Thoracic aorta (tissue), 2 donors: Measurements from ENCODE around the gene QRICH2. TPM values are rescaled to one million over a fixed set of nuclear protein-coding genes. Genes with fewer than 3 reads are reported as not detected.

Experiments used
- ATAC-seq: fragments of 150-250 bp; one replicate; pipeline ENCODE4 v1.8.0; 2017; ENCODE audit warnings: low read depth; ENCODE audit not compliant: insufficient number of reproducible peaks, low FRiP score
- DNase-seq: peaks from one replicate; pipeline ENCODE4 v3.0.0-alpha.2; 2020; ENCODE audit warnings: low spot score
- H3K27ac ChIP-seq, 2 donors: fragments of 200-600 bp; sonication (generic); 1 replicate in 1 of 2; 2 replicates in 1 of 2; pipeline ENCODE4 v1.5.1; 2016; ENCODE audit warnings: mild to moderate bottlenecking in 2 of 2, moderate library complexity in 2 of 2
- H3K27me3 ChIP-seq: fragments of 200-600 bp; sonication (generic); replicated peaks from 2 replicates; pipeline ENCODE4 v1.6.0; 2016; ENCODE audit warnings: mild to moderate bottlenecking; ENCODE audit not compliant: insufficient read depth
- H3K36me3 ChIP-seq: fragments of 200-600 bp; sonication (generic); one replicate; pipeline ENCODE4 v1.5.1; 2016
- H3K4me1 ChIP-seq, 2 donors: fragments of 200-600 bp; sonication (generic); 1 replicate in 1 of 2; 2 replicates in 1 of 2; pipeline versions ENCODE4 v1.5.1 to v1.6.0; 2016; ENCODE audit warnings: low read depth in 2 of 2, mild to moderate bottlenecking in 1 of 2; ENCODE audit not compliant: control insufficient read depth in 1 of 2
- H3K4me3 ChIP-seq: fragments of 200-600 bp; sonication (generic); 2 replicates; pipeline ENCODE4 v1.5.1; 2016; ENCODE audit warnings: mild to moderate bottlenecking
- H3K9me3 ChIP-seq: fragments of 200-600 bp; sonication (generic); 2 replicates; pipeline ENCODE4 v1.5.1; 2016
- CTCF ChIP-seq: fragments of 200-600 bp; sonication (generic); IDR thresholded peaks from one replicate; pipeline ENCODE4 v1.5.1; 2019; ENCODE audit warnings: antibody characterized with exemption
- total RNA-seq, 2 donors: library from RNA; depleted of rRNA; stranded (reverse); fragments of >200 nt; gene quantifications; one replicate each; pipeline versions ENCODE4 v1.1.0 to v1.2.3, GENCODE V29; 2016

Gene QRICH2
- total RNA-seq, 2 donors from 2014 or later: 6.1 to 6.9 TPM

- TF ChIP-seq CTCF: no peak
- Histone ChIP-seq H3K27ac (no peak overlapping the region), H3K4me3 (no peak overlapping the region), H3K9me3 (no peaks in the 10 kb centered on the region), H3K36me3 (peaks cover 6% of the 10 kb centered on the region), H3K27me3 (no peaks in the 10 kb centered on the region), H3K4me1 (no peaks in the 10 kb centered on the region)
- ATAC-seq (no peak), DNase-seq (no peak)
Measured at GRCh38 chr17:76296889-76297288, 11.2 kb downstream of the QRICH2 start.

GRCh38 chr17:76296186-76296585 lies 11.9 kb downstream of the QRICH2 start:
- H3K9me3 ChIP-seq: no peaks in the 10 kb centered on the region
- no peak for TF ChIP-seq CTCF
- no peak overlapping the region for H3K27ac ChIP-seq
- no peak for DNase-seq
- no peaks in the 10 kb centered on the region for H3K4me1 ChIP-seq
- peaks cover 8% of the 10 kb centered on the region for H3K36me3 ChIP-seq
- H3K4me3 ChIP-seq: no peak overlapping the region
- no peaks in the 10 kb centered on the region for H3K27me3 ChIP-seq
- ATAC-seq: no peak

GRCh38 chr17:76293106-76293505 lies 15.0 kb downstream of the QRICH2 start:
- H3K36me3 ChIP-seq: peaks cover 14% of the 10 kb centered on the region
- no peak for DNase-seq
- no peaks in the 10 kb centered on the region for H3K9me3 ChIP-seq
- H3K27ac ChIP-seq: no peak overlapping the region
- H3K4me3 ChIP-seq: no peak overlapping the region
- H3K27me3 ChIP-seq: no peaks in the 10 kb centered on the region
- no peaks in the 10 kb centered on the region for H3K4me1 ChIP-seq
- no peak for TF ChIP-seq CTCF
- no peak for ATAC-seq

- no peak overlapping the region for H3K4me3 ChIP-seq
- TF ChIP-seq CTCF: no peak
- H3K4me1 ChIP-seq: no peaks in the 10 kb centered on the region
- peaks cover 14% of the 10 kb centered on the region for H3K36me3 ChIP-seq
- DNase-seq (no peak), ATAC-seq (no peak)
- H3K9me3 ChIP-seq: no peaks in the 10 kb centered on the region
- no peaks in the 10 kb centered on the region for H3K27me3 ChIP-seq
- H3K27ac ChIP-seq: no peak overlapping the region
Measured at GRCh38 chr17:76292567-76292966, 15.5 kb downstream of the QRICH2 start.

- no peak for ATAC-seq
- Histone ChIP-seq H3K4me1 (peaks cover 0 to 4% of the 10 kb centered on the region in 2 donors), H3K9me3 (no peaks in the 10 kb centered on the region), H3K27me3 (no peaks in the 10 kb centered on the region), H3K4me3 (no peak overlapping the region), H3K27ac (no peak overlapping the region), H3K36me3 (no peaks in the 10 kb centered on the region)
- TF ChIP-seq CTCF: no peak
- no peak for DNase-seq
Measured at GRCh38 chr17:76281573-76282371, 26.3 kb downstream of the QRICH2 start.
